Measurements from ENCODE around the gene CDS2. TPM values are rescaled to one million over a fixed set of nuclear protein-coding genes. Genes with fewer than 3 reads are reported as not detected.

CDS2 gene
- total and polyA plus RNA-seq, 2 of the 13 experiments (the other 11 are each of a cell fraction or from before 2014, with no cell fraction given) = 81.3 to 153 TPM

DNA sequence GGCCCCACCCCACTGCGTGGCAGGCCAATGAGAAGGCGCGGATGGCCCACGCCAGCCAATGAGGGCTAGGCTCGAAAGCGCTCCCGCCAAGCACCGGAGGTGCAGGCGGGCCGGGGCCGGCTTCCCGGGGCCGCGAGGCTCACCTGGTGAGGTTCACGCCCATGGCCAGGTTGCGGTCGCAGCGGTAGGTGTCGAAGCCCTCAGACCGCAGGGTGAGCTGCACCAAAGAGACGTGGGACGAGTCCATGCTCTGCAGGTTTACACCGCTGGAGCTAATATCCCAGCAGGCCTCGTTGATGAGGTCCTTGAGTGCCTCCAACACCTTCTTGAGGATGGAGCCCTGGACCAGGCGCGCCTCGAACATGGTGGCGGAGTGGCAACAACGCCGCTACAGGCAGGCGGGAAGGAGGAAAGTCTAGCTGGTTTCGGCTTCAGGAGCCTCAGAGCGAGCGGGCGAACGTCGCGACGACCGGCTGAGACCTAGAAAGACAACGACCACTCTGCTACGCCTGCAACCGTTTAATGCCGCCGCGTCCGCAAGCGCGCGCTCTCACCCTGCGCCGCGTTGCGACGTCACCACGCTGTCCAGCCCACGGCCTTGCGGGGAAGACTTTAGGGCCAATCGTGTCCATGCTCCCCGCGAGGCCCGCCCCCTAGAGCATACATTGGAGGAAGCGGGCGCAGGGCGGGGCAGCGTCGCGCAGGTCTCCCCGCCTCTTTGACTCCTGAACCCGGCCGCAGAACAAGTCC is 7.2 kb upstream of the CDS2 start, which contains the start of gene PCNA (continued):
- TF ChIP-seq FOSL1 (CRISPR knock-in tag; IDR thresholded peaks at IDR 0.05; ENCODE audit: borderline replicate concordance) = no peak; the same call in 1 of the 2 replicates
- TF ChIP-seq ZNF619 (CRISPR knock-in tag; IDR thresholded peaks at IDR 0.05) = peak; percentile 93
- TF ChIP-seq, protein P1, sequence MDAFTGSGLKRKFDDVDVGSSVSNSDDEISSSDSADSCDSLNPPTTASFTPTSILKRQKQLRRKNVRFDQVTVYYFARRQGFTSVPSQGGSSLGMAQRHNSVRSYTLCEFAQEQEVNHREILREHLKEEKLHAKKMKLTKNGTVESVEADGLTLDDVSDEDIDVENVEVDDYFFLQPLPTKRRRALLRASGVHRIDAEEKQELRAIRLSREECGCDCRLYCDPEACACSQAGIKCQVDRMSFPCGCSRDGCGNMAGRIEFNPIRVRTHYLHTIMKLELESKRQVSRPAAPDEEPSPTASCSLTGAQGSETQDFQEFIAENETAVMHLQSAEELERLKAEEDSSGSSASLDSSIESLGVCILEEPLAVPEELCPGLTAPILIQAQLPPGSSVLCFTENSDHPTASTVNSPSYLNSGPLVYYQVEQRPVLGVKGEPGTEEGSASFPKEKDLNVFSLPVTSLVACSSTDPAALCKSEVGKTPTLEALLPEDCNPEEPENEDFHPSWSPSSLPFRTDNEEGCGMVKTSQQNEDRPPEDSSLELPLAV (CRISPR knock-in tag; conservative IDR thresholded peaks at IDR 0.05; ENCODE audit: low read depth) = peak; percentile 99
- TF ChIP-seq ZNF225 (CRISPR knock-in tag; IDR thresholded peaks at IDR 0.05) = peak; percentile 89; the same call in 1 of the 2 replicates
- TF ChIP-seq RFXANK (CRISPR knock-in tag; IDR thresholded peaks at IDR 0.05) = peak; percentile 73; the same call in 1 of the 2 replicates
- TF ChIP-seq MAZ (IDR thresholded peaks at IDR 0.05; ENCODE audit: borderline replicate concordance, low read depth, low read length) = peak; percentile 60; the same call in 1 of the 2 replicates
- peak; percentile 99 for TF ChIP-seq MAZ (CRISPR knock-in tag; IDR thresholded peaks at IDR 0.05; ENCODE audit: low read depth)
- no peak for TF ChIP-seq HNRNPUL1 (IDR thresholded peaks at IDR 0.05; ENCODE audit: low read depth, low read length)
- peak; percentile 99 for TF ChIP-seq ZFP41 (CRISPR knock-in tag; IDR thresholded peaks at IDR 0.05; ENCODE audit: borderline replicate concordance)
- TF ChIP-seq ZNF644 (CRISPR knock-in tag; IDR thresholded peaks at IDR 0.05; ENCODE audit: low read depth) = peak; percentile 33
- TF ChIP-seq CAMTA2 (CRISPR knock-in tag; IDR thresholded peaks at IDR 0.05; ENCODE audit: borderline replicate concordance) = peak; percentile 96
- TF ChIP-seq, protein P2, sequence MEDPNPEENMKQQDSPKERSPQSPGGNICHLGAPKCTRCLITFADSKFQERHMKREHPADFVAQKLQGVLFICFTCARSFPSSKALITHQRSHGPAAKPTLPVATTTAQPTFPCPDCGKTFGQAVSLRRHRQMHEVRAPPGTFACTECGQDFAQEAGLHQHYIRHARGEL (CRISPR knock-in tag; IDR thresholded peaks at IDR 0.05) = peak; percentile 14
- peak; percentile 97; the same call in 1 of the 2 replicates for TF ChIP-seq BRCA1 (CRISPR knock-in tag; IDR thresholded peaks at IDR 0.05)
- no peak; the same call in 1 of the 2 replicates for TF ChIP-seq GTF2F1 (IDR thresholded peaks at IDR 0.05; ENCODE audit: low read length)
- TF ChIP-seq, protein P3, sequence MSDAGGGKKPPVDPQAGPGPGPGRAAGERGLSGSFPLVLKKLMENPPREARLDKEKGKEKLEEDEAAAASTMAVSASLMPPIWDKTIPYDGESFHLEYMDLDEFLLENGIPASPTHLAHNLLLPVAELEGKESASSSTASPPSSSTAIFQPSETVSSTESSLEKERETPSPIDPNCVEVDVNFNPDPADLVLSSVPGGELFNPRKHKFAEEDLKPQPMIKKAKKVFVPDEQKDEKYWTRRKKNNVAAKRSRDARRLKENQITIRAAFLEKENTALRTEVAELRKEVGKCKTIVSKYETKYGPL (CRISPR knock-in tag; IDR thresholded peaks at IDR 0.05) = no peak
- TF ChIP-seq, protein P4, sequence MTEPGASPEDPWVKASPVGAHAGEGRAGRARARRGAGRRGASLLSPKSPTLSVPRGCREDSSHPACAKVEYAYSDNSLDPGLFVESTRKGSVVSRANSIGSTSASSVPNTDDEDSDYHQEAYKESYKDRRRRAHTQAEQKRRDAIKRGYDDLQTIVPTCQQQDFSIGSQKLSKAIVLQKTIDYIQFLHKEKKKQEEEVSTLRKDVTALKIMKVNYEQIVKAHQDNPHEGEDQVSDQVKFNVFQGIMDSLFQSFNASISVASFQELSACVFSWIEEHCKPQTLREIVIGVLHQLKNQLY (CRISPR knock-in tag; IDR thresholded peaks at IDR 0.05) = peak; percentile 58
- TF ChIP-seq ARNT2 (CRISPR knock-in tag; IDR thresholded peaks at IDR 0.05; ENCODE audit: low read depth) = peak; percentile 100
- peak; percentile 94 for TF ChIP-seq HIVEP1 (CRISPR knock-in tag; IDR thresholded peaks at IDR 0.05)
- peak; percentile 41; the same call in 1 of the 2 replicates for TF ChIP-seq ZNF260 (CRISPR knock-in tag; IDR thresholded peaks at IDR 0.05; ENCODE audit: borderline replicate concordance, low read depth)
- TF ChIP-seq ISL2 (CRISPR knock-in tag; IDR thresholded peaks at IDR 0.05) = peak; percentile 79
- TF ChIP-seq REPIN1 (CRISPR knock-in tag; IDR thresholded peaks at IDR 0.05; ENCODE audit: borderline replicate concordance, low read depth) = peak; percentile 93
- TF ChIP-seq TRIM24 (CRISPR knock-in tag; IDR thresholded peaks at IDR 0.05) = no peak
- peak; percentile 82 for TF ChIP-seq HOXD1 (CRISPR knock-in tag; IDR thresholded peaks at IDR 0.05)
- peak; percentile 99 for TF ChIP-seq ZNF354B (CRISPR knock-in tag; IDR thresholded peaks at IDR 0.05)
- peak; percentile 79 for TF ChIP-seq AGO1 (IDR thresholded peaks at IDR 0.05; ENCODE audit: low read depth, low read length, poor library complexity, severe bottlenecking)
- peak; percentile 100 for TF ChIP-seq ZNF878 (CRISPR knock-in tag; IDR thresholded peaks at IDR 0.05)
- no peak for TF ChIP-seq SMC3 (IDR thresholded peaks at IDR 0.05; ENCODE audit: low read length)
- TF ChIP-seq ASH2L (IDR thresholded peaks at IDR 0.05; ENCODE audit: insufficient read length, low read depth, low read length) = peak; percentile 99

Data from HepG2 (cell line).